H9 (cell line): ENCODE data around the gene SFMBT2. TPM values are rescaled to one million over a fixed set of nuclear protein-coding genes. Genes with fewer than 3 reads are reported as not detected.

ENCODE experiments used
- DNase-seq: peaks from one replicate; pipeline ENCODE4 v3.0.0-alpha.2; 2017
- H2AFZ ChIP-seq: one replicate; pipeline ENCODE4 v1.6.1; 2013; ENCODE audit warnings: mild to moderate bottlenecking, low read length, control low read depth, moderate library complexity
- H2AK5ac ChIP-seq: 2 replicates; pipeline ENCODE4 v1.6.1; 2013; ENCODE audit warnings: low read length, control low read depth, mixed read lengths; ENCODE audit not compliant: insufficient read length
- H2BK120ac ChIP-seq: one replicate; pipeline ENCODE4 v1.6.1; 2013; ENCODE audit warnings: low read depth, mild to moderate bottlenecking, low read length, control low read depth, inconsistent platforms; ENCODE audit not compliant: poor library complexity, severe bottlenecking
- H2BK12ac ChIP-seq: 2 replicates; pipeline ENCODE4 v1.6.1; 2013; ENCODE audit warnings: low read length, control low read depth, mixed read lengths, low read depth; ENCODE audit not compliant: insufficient read length
- H2BK15ac ChIP-seq: 2 replicates; pipeline ENCODE4 v1.6.1; 2013; ENCODE audit warnings: low read depth, low read length, control low read depth
- H2BK20ac ChIP-seq: one replicate; pipeline ENCODE4 v1.6.1; 2013; ENCODE audit warnings: low read depth, mild to moderate bottlenecking, low read length, control low read depth, inconsistent platforms; ENCODE audit not compliant: poor library complexity, severe bottlenecking
- H2BK5ac ChIP-seq: 2 replicates; pipeline ENCODE4 v1.6.1; 2013; ENCODE audit warnings: low read length, control low read depth, mixed read lengths; ENCODE audit not compliant: insufficient read length
- H3K14ac ChIP-seq: 2 replicates; pipeline ENCODE4 v1.6.1; 2013; ENCODE audit warnings: low read length, control low read depth; ENCODE audit not compliant: insufficient read depth
- H3K18ac ChIP-seq: 2 replicates; pipeline ENCODE4 v1.6.1; 2013; ENCODE audit warnings: low read depth, mild to moderate bottlenecking, mixed read lengths, low read length, control low read depth; ENCODE audit not compliant: insufficient read length
- H3K23ac ChIP-seq: 2 replicates; pipeline ENCODE4 v1.6.1; 2013; ENCODE audit warnings: low read length, control low read depth, mixed read lengths, low read depth; ENCODE audit not compliant: insufficient read length
- H3K23me2 ChIP-seq: 2 replicates; pipeline ENCODE4 v1.6.1; 2013; ENCODE audit warnings: low read depth, mild to moderate bottlenecking, mixed read lengths, low read length, control low read depth; ENCODE audit not compliant: insufficient read length, poor library complexity, severe bottlenecking
- H3K27ac ChIP-seq: 2 replicates; pipeline ENCODE4 v1.5.1; 2013; ENCODE audit warnings: low read length, control low read depth, mixed read lengths, low read depth; ENCODE audit not compliant: insufficient read length
- H3K27me3 ChIP-seq: 2 replicates; pipeline ENCODE4 v1.6.1; 2013; ENCODE audit warnings: low read length, control low read depth, inconsistent platforms; ENCODE audit not compliant: insufficient read depth
- H3K4ac ChIP-seq: 2 replicates; pipeline ENCODE4 v1.6.1; 2013; ENCODE audit warnings: low read depth, mild to moderate bottlenecking, control low read depth, inconsistent platforms, low read length, moderate library complexity
- H3K4me1 ChIP-seq: 2 replicates; pipeline ENCODE4 v1.6.1; 2013; ENCODE audit warnings: low read length, control low read depth, inconsistent platforms; ENCODE audit not compliant: insufficient read depth
- H3K4me2 ChIP-seq: 2 replicates; pipeline ENCODE4 v1.6.1; 2013; ENCODE audit warnings: low read length, control low read depth, mixed read lengths; ENCODE audit not compliant: insufficient read length, insufficient read depth
- H3K56ac ChIP-seq: 2 replicates; pipeline ENCODE4 v1.6.1; 2013; ENCODE audit warnings: low read depth, mild to moderate bottlenecking, mixed read lengths, low read length, control low read depth; ENCODE audit not compliant: insufficient read length
- H3K79me1 ChIP-seq: 2 replicates; pipeline ENCODE4 v1.6.1; 2013; ENCODE audit warnings: low read depth, mild to moderate bottlenecking, moderate library complexity, low read length, control low read depth, inconsistent platforms; ENCODE audit not compliant: insufficient read depth, poor library complexity, severe bottlenecking
- H3K79me2 ChIP-seq: 2 replicates; pipeline ENCODE4 v1.6.1; 2013; ENCODE audit warnings: low read length, control low read depth, inconsistent platforms; ENCODE audit not compliant: insufficient read depth
- H3K9ac ChIP-seq: 2 replicates; pipeline ENCODE4 v1.6.1; 2013; ENCODE audit warnings: low read length, control low read depth, mixed read lengths; ENCODE audit not compliant: insufficient read length; ENCODE audit errors: extremely low read depth
- H3K9me3 ChIP-seq: one replicate; pipeline ENCODE4 v1.6.1; 2013; ENCODE audit warnings: low read depth, low read length, inconsistent platforms; ENCODE audit not compliant: control insufficient read depth
- H3T11ph ChIP-seq: one replicate; pipeline ENCODE4 v1.6.1; 2013; ENCODE audit warnings: mild to moderate bottlenecking, low read length, control low read depth, inconsistent platforms
- H4K20me1 ChIP-seq: one replicate; pipeline ENCODE4 v1.6.1; 2013; ENCODE audit not compliant: control insufficient read depth, insufficient read length, insufficient read depth
- H4K5ac ChIP-seq: 2 replicates; pipeline ENCODE4 v1.6.1; 2013; ENCODE audit warnings: low read depth, mild to moderate bottlenecking, mixed read lengths, low read length, control low read depth; ENCODE audit not compliant: insufficient read length
- H4K8ac ChIP-seq: replicated peaks from 2 replicates; pipeline ENCODE4 v1.6.1; 2013; ENCODE audit warnings: low read length, control low read depth, mixed read lengths, low read depth; ENCODE audit not compliant: insufficient read length
- H4K91ac ChIP-seq: 2 replicates; pipeline ENCODE4 v1.6.1; 2013; ENCODE audit warnings: low read depth, mild to moderate bottlenecking, moderate library complexity, mixed read lengths, low read length, control low read depth; ENCODE audit not compliant: insufficient read length
- H3K27ac Mint-ChIP-seq, 3 experiments: 2 replicates in 2 of 3; 3 replicates in 1 of 3; pipeline ENCODE4 v1.8.0; 2020 to 2021; ENCODE audit warnings: mixed read lengths in 3 of 3, mild to moderate bottlenecking in 1 of 3, moderate library complexity in 1 of 3
- H3K27me3 Mint-ChIP-seq: 2 replicates; pipeline ENCODE4 v1.8.0; 2021; ENCODE audit warnings: low read depth, mild to moderate bottlenecking, moderate library complexity, mixed read lengths
- H3K36me3 Mint-ChIP-seq, 3 experiments: 2 replicates in 2 of 3; 3 replicates in 1 of 3; pipeline ENCODE4 v1.8.0; 2020 to 2021; ENCODE audit warnings: low read depth in 3 of 3, mixed read lengths in 3 of 3; ENCODE audit not compliant: insufficient read depth in 1 of 3
- H3K4me1 Mint-ChIP-seq, 2 experiments: 2 replicates each; pipeline ENCODE4 v1.8.0; 2020; ENCODE audit warnings: mixed read lengths in 2 of 2
- H3K4me3 Mint-ChIP-seq, 2 experiments: 2 replicates in 1 of 2; 3 replicates in 1 of 2; pipeline ENCODE4 v1.8.0; 2020 to 2021; ENCODE audit warnings: mild to moderate bottlenecking in 2 of 2, mixed read lengths in 2 of 2, moderate library complexity in 1 of 2
- H3K9me3 Mint-ChIP-seq, 2 experiments: 2 replicates in 1 of 2; 3 replicates in 1 of 2; pipeline ENCODE4 v1.8.0; 2020; ENCODE audit warnings: mild to moderate bottlenecking in 2 of 2, mixed read lengths in 2 of 2, moderate library complexity in 1 of 2
- CTCF ChIP-seq: fragments of 200-600 bp; sonication (generic); conservative IDR thresholded peaks from 3 replicates; pipeline ENCODE4 v1.8.0; 2021; ENCODE audit warnings: antibody characterized with exemption, mild to moderate bottlenecking
- WGBS: extraction: QIAGEN DNeasy Blood & Tissue Kit; methylation state at CpG from one replicate; pipeline ENCODE4 v1.1.7; 2013; ENCODE audit warnings: missing lambda C conversion rate, low lambda C conversion rate, mixed read lengths; ENCODE audit not compliant: insufficient read length; ENCODE audit errors: extremely low coverage; 5-methylcytosine and 5-hydroxymethylcytosine counted together
- total RNA-seq: library from RNA; stranded (reverse); gene quantifications from 2 replicates; pipeline ENCODE4 v1.2.1, GENCODE V29; 2021

SFMBT2 gene
- total RNA-seq, 1 experiment from 2014 or later: 5.3 TPM

- no peaks in the 10 kb centered on the region for H3K9me3 Mint-ChIP-seq
- no peaks in the 10 kb centered on the region for H3K36me3 Mint-ChIP-seq
- Histone ChIP-seq H4K8ac (no peak overlapping the region), H2BK120ac (no peak overlapping the region), H4K5ac (no peak overlapping the region), H3K27ac (no peak overlapping the region), H3K79me2 (no peaks in the 10 kb centered on the region), H3K18ac (no peak overlapping the region), H3K9ac (no peak overlapping the region), H3K27me3 (no peaks in the 10 kb centered on the region), H3K23me2 (no peaks in the 10 kb centered on the region), H3K23ac (no peak overlapping the region), H3K56ac (no peak overlapping the region), H3T11ph (no peak overlapping the region), H2BK12ac (no peak overlapping the region), H3K4me2 (no peak overlapping the region), H2BK15ac (no peak overlapping the region), H3K4me1 (no peaks in the 10 kb centered on the region), H3K14ac (no peak overlapping the region), H3K9me3 (no peaks in the 10 kb centered on the region), H2AK5ac (no peak overlapping the region), H4K91ac (no peak overlapping the region), H3K79me1 (no peaks in the 10 kb centered on the region), H2BK5ac (no peak overlapping the region), H2AFZ (no peak overlapping the region), H3K4ac (no peak overlapping the region), H4K20me1 (no peaks in the 10 kb centered on the region), H2BK20ac (no peak overlapping the region)
- TF ChIP-seq CTCF: no peak
- DNase-seq: no peak
- peaks cover 4% of the 10 kb centered on the region for H3K27me3 Mint-ChIP-seq
- peaks cover 0 to 3% of the 10 kb centered on the region in 2 experiments; a peak in 2 of 4 replicates for H3K4me1 Mint-ChIP-seq
- no peak overlapping the region for H3K27ac Mint-ChIP-seq
- no peak overlapping the region for H3K4me3 Mint-ChIP-seq
- no CpG with 5 or more reads among the region's 4 CpGs for WGBS
These were observed 259.3 kb downstream of the SFMBT2 start for GRCh38 chr10:7151538-7151937.
